ENCODE results near the gene SORT1. TPM values are rescaled to one million over a fixed set of nuclear protein-coding genes. Genes with fewer than 3 reads are reported as not detected.

Gene SORT1
- total RNA-seq, 3 donors from 2014 or later = 89.8 to 109 (median 107) TPM

DNA sequence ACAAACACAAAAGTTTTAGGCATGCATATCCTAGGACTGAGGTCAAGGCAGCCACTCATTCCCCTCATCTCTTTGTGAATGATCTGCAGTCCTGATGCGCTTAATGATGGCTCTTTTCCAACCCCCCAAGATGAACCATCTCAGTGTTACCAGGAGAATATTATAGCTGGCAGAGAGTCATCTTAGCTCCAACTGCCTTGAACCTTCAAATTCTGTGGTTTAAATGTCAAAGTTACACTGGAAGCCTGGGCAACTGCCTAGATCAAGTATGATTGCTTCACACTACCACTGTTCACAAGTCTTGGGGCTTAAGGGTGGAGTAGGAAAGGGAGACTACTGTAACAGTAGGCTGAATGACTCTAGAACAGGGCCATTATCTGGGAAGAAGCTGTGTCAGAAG lies 82.9 kb downstream of the SORT1 start:
- no peaks in the 10 kb centered on the region for H3K36me3 ChIP-seq (ENCODE audit: low read depth)
- TF ChIP-seq, protein P1, sequence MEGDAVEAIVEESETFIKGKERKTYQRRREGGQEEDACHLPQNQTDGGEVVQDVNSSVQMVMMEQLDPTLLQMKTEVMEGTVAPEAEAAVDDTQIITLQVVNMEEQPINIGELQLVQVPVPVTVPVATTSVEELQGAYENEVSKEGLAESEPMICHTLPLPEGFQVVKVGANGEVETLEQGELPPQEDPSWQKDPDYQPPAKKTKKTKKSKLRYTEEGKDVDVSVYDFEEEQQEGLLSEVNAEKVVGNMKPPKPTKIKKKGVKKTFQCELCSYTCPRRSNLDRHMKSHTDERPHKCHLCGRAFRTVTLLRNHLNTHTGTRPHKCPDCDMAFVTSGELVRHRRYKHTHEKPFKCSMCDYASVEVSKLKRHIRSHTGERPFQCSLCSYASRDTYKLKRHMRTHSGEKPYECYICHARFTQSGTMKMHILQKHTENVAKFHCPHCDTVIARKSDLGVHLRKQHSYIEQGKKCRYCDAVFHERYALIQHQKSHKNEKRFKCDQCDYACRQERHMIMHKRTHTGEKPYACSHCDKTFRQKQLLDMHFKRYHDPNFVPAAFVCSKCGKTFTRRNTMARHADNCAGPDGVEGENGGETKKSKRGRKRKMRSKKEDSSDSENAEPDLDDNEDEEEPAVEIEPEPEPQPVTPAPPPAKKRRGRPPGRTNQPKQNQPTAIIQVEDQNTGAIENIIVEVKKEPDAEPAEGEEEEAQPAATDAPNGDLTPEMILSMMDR (IDR thresholded peaks at IDR 0.05) = no peak

DNA sequence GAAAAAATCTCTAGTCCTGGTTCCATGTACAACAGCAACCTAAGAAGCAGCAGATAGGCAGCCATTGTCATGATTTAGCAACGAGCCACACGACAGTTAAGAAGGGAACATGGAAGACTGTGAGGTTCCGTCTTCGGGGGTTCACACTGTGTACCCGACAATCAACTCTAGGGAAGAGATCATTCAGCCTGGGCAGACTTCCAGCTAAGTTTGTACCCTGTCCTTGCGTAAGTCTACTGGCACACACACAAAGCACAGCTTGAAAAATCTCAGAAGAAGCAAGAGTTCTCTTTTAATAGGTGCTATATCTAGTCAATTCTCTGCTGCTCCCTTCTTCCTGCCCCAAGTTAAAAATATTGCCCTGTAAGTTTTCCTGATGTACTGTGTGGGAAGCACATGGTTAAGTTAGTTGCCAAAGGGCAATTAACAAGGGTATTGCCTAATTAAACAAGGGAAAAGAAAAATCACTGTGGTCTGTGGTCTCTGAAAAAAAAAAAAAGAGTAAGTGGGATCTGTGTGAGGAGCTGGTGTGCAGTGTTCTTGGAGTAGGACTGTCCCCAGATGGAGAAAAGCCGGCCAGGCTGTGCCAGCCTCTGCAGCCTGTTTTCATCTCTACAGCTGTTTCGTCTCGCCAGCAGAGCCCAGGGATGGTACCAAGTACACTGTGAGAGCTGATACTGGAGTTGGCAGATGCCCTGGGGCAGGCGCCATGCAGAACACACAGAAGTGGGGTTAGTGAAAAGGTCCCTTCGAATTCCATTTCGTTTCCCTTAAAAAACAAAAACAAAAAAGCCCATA lies 84.5 kb downstream of the SORT1 start:
- Histone ChIP-seq H3K36me3 (ENCODE audit: low read depth) (no peaks in the 10 kb centered on the region), H3K4me1 (ENCODE audit: low read depth) (no peaks in the 10 kb centered on the region), H3K9me3 (no peaks in the 10 kb centered on the region), H3K4me3 (no peak overlapping the region)
- intact Hi-C loops (cut with DNase I, micrococcal nuclease) = no loop called here
- TF ChIP-seq, protein P1 (IDR thresholded peaks at IDR 0.05) = no peak
- DNase-seq (no peak), ATAC-seq (no peak)

More for the DNA sequence above, 82.9 kb downstream of the SORT1 start:
- no peaks in the 10 kb centered on the region for H3K4me1 ChIP-seq (ENCODE audit: low read depth)
- DNase-seq = no peak
- no peak overlapping the region for H3K4me3 ChIP-seq
- intact Hi-C loops (cut with DNase I, micrococcal nuclease) = no loop called here
- ATAC-seq = no peak
- H3K9me3 ChIP-seq = no peaks in the 10 kb centered on the region

DNA sequence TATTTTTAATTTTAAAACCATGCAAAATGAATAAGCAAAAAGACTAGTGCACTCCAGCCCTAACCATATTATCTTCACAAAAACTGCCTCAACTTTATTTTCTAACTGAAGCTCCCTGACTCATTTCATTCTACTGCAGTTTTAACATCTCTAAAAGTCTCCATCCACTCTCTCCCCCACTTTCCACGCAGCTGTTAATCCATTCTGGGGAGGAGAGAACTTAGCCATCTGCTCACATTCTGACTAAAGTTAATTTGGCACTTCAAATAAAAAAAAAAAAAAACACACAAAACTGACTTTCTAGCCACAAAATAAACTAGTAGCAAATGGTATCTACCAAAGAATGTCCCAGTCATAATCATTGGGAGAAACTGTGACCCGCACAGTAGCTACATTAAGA lies 85.5 kb downstream of the SORT1 start:
- no peaks in the 10 kb centered on the region for H3K9me3 ChIP-seq
- no peaks in the 10 kb centered on the region for H3K36me3 ChIP-seq (ENCODE audit: low read depth)
- TF ChIP-seq, protein P1 (IDR thresholded peaks at IDR 0.05) = no peak
- H3K4me3 ChIP-seq = no peak overlapping the region
- intact Hi-C loops (cut with DNase I, micrococcal nuclease) = no loop called here
- H3K4me1 ChIP-seq (ENCODE audit: low read depth) = no peaks in the 10 kb centered on the region
- ATAC-seq = no peak
- no peak for DNase-seq

DNA sequence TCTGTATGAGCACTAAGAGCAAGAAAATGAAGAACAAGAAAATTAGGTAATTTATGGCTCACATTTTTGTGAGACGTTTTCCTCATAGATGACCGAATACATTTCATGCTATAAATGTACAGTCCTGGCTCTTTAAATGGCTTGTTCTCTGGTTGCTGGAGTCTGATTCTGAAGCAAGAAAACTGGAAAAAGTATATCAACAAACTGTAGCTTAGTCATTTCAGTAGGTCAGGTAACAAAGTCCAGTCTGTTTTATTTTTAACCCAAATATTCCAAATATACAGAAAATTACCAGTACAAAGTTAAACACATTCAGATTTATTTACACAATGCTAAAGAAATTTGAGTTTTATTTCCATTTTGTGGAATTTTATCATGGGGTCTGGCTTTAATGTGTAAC lies 88.4 kb downstream of the SORT1 start:
- TF ChIP-seq, protein P1 (IDR thresholded peaks at IDR 0.05) = no peak
- intact Hi-C loops (cut with DNase I, micrococcal nuclease) = no loop called here
- ATAC-seq (no peak), DNase-seq (no peak)
- no peaks in the 10 kb centered on the region for H3K36me3 ChIP-seq (ENCODE audit: low read depth)
- H3K9me3 ChIP-seq = no peaks in the 10 kb centered on the region
- no peak overlapping the region for H3K4me3 ChIP-seq
- H3K4me1 ChIP-seq (ENCODE audit: low read depth) = no peaks in the 10 kb centered on the region

DNA sequence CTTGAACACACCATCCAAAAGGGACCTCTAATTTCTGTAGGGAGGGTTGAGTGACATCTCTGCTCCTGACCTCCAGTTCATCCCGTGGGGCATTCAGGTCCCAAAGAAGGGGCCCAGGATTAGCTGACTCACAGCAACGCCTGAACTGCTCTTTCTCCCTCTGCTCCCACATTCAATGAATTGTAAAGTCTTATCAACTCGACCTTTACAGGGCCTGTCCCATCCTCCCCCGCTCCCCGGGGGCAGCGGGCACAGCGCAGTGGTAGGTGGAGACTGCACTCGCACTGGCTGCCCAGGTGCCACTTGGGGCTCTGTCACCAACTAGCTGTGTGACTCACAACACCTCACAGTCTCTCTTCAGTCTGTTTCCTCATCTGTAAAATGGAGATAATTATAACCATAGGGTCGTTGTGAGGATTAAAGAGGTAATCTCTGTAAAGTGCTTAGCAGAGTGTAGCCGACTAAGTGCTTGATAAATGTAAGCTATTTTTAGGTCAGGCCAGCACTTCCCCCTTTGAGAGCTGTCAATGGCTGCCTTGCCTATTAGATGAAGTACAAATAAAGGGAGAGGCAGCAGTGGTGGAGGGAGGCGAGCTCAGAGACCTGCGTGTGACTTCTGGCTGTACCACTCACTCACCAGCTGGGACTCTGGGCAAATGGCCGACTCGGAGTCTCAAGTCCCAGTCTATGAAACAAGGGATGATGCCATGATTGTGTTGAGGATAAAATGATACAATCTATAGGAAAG lies 90.3 kb downstream of the SORT1 start:
- Histone ChIP-seq H3K4me1 (ENCODE audit: low read depth) (no peaks in the 10 kb centered on the region), H3K9me3 (no peaks in the 10 kb centered on the region), H3K4me3 (no peak overlapping the region), H3K36me3 (ENCODE audit: low read depth) (no peaks in the 10 kb centered on the region)
- TF ChIP-seq, protein P1 (IDR thresholded peaks at IDR 0.05) = no peak
- intact Hi-C loops (cut with DNase I, micrococcal nuclease) = no loop called here
- ATAC-seq = peak; percentile 71
- no peak for DNase-seq
